Measurements from ENCODE around the gene PUS1.

Gene PUS1

GRCh38 chr12:131990066-131990979 is 61.2 kb downstream of the PUS1 start:
- DNase-seq, result no peak
- intact Hi-C loops (cut with DNase I; ENCODE audit: low total_unique reads), result no loop called here
- no peaks in the 10 kb centered on the region for H3K9me3 ChIP-seq
- TF ChIP-seq CTCF (IDR thresholded peaks at IDR 0.05), result no peak
- H3K27me3 ChIP-seq, result no peaks in the 10 kb centered on the region
- H3K4me1 ChIP-seq, result no peaks in the 10 kb centered on the region
- H3K36me3 ChIP-seq, result peaks cover 72 to 100% (median 93%) of the 10 kb centered on the region in 3 donors
- H3K4me3 ChIP-seq, result no peak overlapping the region
- H3K27ac ChIP-seq, result no peak overlapping the region

GRCh38 chr12:131990980-131991305 is 61.9 kb downstream of the PUS1 start:
- no peaks in the 10 kb centered on the region for H3K9me3 ChIP-seq
- no peak for TF ChIP-seq CTCF (IDR thresholded peaks at IDR 0.05)
- H3K4me1 ChIP-seq, result no peaks in the 10 kb centered on the region
- H3K27me3 ChIP-seq, result no peaks in the 10 kb centered on the region
- peaks cover 72 to 100% (median 88%) of the 10 kb centered on the region in 3 donors for H3K36me3 ChIP-seq
- no peak overlapping the region for H3K4me3 ChIP-seq
- no peak for DNase-seq
- H3K27ac ChIP-seq, result no peak overlapping the region
- intact Hi-C loops (cut with DNase I; ENCODE audit: low total_unique reads), result no loop called here

GRCh38 chr12:131991816-131992430 is 62.8 kb downstream of the PUS1 start:
- Histone ChIP-seq H3K36me3 (peaks cover 63 to 100% (median 84%) of the 10 kb centered on the region in 3 donors), H3K4me3 (no peak overlapping the region), H3K27me3 (no peaks in the 10 kb centered on the region), H3K4me1 (no peaks in the 10 kb centered on the region), H3K9me3 (no peaks in the 10 kb centered on the region), H3K27ac (no peak overlapping the region)
- TF ChIP-seq CTCF (IDR thresholded peaks at IDR 0.05), result no peak
- DNase-seq, result no peak
- intact Hi-C loops (cut with DNase I; ENCODE audit: low total_unique reads), result no loop called here

- Histone ChIP-seq H3K27ac (no peak overlapping the region), H3K27me3 (no peaks in the 10 kb centered on the region), H3K4me1 (no peaks in the 10 kb centered on the region), H3K4me3 (no peak overlapping the region), H3K36me3 (peaks cover 43 to 86% (median 64%) of the 10 kb centered on the region in 3 donors), H3K9me3 (no peaks in the 10 kb centered on the region)
- TF ChIP-seq CTCF (IDR thresholded peaks at IDR 0.05), result no peak
- intact Hi-C loops (cut with DNase I; ENCODE audit: low total_unique reads), result no loop called here
- DNase-seq, result no peak
Measured at GRCh38 chr12:131994589-131994988, 65.5 kb downstream of the PUS1 start.

All from tibial artery (tissue), 4 donors.